MM.1S (cell line): Measurements from ENCODE around the gene ZFYVE26.

Experiments used
- EZH2 ChIP-seq: fragments of 300-600 bp; sonication (generic); optimal IDR thresholded peaks from 2 replicates; pipeline ENCODE3; 2017; ENCODE audit warnings: low read depth, mild to moderate bottlenecking, antibody characterized with exemption, low read length, mixed read lengths
- TF ChIP-seq, protein P1 (sequence below): fragments of 300-600 bp; sonication (generic); IDR thresholded peaks from 2 replicates; pipeline ENCODE4 v1.5.1; 2016; ENCODE audit warnings: antibody characterized with exemption, low read length, mixed read lengths

DNA sequence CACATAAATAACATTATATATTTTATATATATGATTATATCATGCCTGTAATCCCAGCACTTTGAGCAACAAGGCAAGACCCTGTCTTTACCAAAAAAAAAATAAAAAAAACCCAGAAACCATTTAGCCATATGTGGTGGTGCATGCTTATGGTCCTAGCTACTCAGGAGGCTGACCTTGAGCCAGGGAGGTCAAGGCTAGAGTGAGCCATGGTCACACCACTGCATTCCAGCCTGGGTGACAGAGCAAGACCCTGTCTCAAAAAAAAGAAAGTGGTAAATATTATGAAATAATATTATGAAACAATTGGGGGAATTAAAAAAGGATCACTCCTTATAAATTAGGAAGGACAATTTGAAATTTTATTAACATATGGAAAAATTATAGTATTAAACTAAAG, 19.2 kb upstream of the ZFYVE26 start:
- TF ChIP-seq, protein P1, sequence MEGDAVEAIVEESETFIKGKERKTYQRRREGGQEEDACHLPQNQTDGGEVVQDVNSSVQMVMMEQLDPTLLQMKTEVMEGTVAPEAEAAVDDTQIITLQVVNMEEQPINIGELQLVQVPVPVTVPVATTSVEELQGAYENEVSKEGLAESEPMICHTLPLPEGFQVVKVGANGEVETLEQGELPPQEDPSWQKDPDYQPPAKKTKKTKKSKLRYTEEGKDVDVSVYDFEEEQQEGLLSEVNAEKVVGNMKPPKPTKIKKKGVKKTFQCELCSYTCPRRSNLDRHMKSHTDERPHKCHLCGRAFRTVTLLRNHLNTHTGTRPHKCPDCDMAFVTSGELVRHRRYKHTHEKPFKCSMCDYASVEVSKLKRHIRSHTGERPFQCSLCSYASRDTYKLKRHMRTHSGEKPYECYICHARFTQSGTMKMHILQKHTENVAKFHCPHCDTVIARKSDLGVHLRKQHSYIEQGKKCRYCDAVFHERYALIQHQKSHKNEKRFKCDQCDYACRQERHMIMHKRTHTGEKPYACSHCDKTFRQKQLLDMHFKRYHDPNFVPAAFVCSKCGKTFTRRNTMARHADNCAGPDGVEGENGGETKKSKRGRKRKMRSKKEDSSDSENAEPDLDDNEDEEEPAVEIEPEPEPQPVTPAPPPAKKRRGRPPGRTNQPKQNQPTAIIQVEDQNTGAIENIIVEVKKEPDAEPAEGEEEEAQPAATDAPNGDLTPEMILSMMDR = no peak
- TF ChIP-seq EZH2 = no peak
